ENCODE data around the gene COPS2. TPM values are rescaled to one million over a fixed set of nuclear protein-coding genes. Genes with fewer than 3 reads are reported as not detected.

Gene COPS2
- total RNA-seq, result 46.6 and 50.8 TPM in 2 replicates

DNA sequence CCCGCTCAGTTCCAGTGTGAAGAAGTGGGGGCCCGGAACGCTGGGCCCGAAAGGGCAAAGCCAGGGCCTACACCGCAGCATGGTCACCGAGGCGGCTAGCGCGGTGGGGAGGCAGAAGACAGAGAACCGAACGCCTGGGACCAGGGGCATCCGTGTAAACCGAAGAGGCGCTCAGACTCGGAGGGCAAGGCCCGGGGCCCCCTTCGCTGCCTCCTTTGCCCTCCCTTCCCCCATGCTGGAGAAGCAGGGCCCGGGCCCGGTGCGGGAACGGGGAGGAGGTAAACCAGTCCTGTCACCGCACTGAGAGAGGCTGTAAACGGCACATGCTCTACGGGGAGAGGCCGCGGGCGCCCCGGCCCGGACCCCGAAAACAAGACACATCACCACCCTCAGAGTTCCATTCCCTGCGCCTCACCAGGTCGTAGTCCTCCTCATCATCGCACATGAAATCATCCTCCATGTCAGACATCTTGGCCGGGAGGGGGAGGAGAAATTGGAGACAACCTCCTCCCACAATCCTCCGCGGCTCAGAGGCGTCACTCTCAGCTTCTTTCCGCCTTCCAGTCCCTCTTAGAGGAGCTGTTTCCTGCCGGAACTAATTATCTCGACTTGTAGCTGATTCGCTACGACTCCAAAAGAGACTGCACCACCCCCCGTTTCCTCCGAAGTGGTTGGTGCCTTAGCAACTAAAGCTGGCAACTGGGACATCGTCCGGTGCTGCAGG, at the start of gene COPS2:
TSS of gene COPS2 (minus strand) at position 490 of the 724 bp plus-strand sequence. CDS start at position 469, 21 bp downstream.

DNA sequence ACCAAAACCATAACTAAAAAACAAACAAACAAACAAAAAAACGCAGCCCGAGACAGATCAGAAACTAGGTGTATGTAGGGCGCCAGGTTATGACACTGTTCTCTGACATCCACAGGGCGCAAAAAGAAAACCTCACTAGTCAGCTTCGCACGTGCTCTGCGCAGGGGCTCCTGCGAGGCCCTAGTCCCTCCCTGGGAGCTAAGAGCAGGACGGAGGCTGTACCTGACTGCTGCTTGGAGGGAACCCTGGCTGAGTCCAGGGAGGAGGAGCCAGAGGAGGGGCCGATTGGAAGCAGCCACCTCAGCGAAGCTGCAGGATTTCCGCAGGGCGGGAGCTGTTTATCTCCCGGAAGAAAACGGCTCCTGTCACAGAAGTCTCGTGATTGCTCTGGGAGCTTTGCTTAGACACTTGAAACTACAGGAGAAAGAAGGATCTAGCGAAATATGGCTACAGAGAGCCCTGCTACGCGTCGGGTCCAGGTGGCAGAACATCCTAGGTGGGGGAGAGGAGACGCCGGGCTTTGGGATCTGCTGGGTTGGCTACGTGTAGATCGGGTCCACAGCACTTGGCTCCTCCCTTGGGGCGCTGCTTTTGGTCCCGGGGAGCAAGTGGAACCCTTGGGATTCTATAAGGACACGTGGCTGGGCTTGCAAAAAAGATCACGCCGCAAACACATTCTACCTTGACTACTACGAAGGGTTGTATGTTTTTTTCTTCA, 14.6 kb upstream of the COPS2 start, which contains the start of gene GALK2:
TSS of gene GALK2 (plus strand) at position 368 of the 718 bp plus-strand sequence. CDS start at position 444, 76 bp downstream.

Small RNAs within 50 kb of the gene (small RNA-seq; reads per million reads assigned to genes)
- not detected for gene MIR4716
- gene RF00019, result not detected
- gene RN7SL307P, result not detected

Other genes with a start within 250 kb of the COPS2 start
- gene SHC4, start 191.7 kb downstream of the COPS2 start, total RNA-seq, result 0.49 and 0.61 TPM in 2 replicates
- 40.4 and 46.1 TPM in 2 replicates for gene SECISBP2L, start 109.2 kb downstream of the COPS2 start, total RNA-seq
- 44.8 and 46.7 TPM in 2 replicates for gene GALK2, start 14.6 kb upstream of the COPS2 start, total RNA-seq